ENCODE data around the gene SRRM1.
"Not testable (repeated sequence)": the region's sequence is repeated elsewhere in the genome, so short reads cannot be mapped to it uniquely, and the experiment has no call there.

Gene SRRM1

GRCh38 chr1:24702511-24703293 lies 59.6 kb downstream of the SRRM1 start:
- H3K4me3 ChIP-seq = no peak overlapping the region
- DNase-seq (ENCODE audit: low spot score) = no peak
- TF ChIP-seq CTCF (IDR thresholded peaks at IDR 0.05) = no peak
- H3K27ac ChIP-seq = no peak overlapping the region

GRCh38 chr1:24704411-24705259 lies 61.5 kb downstream of the SRRM1 start:
- no peak for TF ChIP-seq CTCF (IDR thresholded peaks at IDR 0.05)
- H3K4me3 ChIP-seq = no peak overlapping the region
- no peak for DNase-seq (ENCODE audit: low spot score)
- peak overlapping the region in 1 of 2 donors; percentile 31 for H3K27ac ChIP-seq

GRCh38 chr1:24705260-24706073 lies 62.4 kb downstream of the SRRM1 start:
- no peak for TF ChIP-seq CTCF (IDR thresholded peaks at IDR 0.05)
- no peak for DNase-seq (ENCODE audit: low spot score)
- Histone ChIP-seq H3K27ac (peak overlapping the region in 1 of 2 donors; percentile 18), H3K4me3 (no peak overlapping the region)

- not testable (repeated sequence) for H3K4me3 ChIP-seq; DNase-seq (ENCODE audit: low spot score)
- peak overlapping the region in 1 of 2 donors; percentile 18 for H3K27ac ChIP-seq
Observed at GRCh38 chr1:24706074-24706389, 62.9 kb downstream of the SRRM1 start.

GRCh38 chr1:24707687-24708086 lies 64.6 kb downstream of the SRRM1 start:
- no peak overlapping the region for H3K27ac ChIP-seq
- TF ChIP-seq CTCF (IDR thresholded peaks at IDR 0.05) = no peak
- no peak overlapping the region for H3K4me3 ChIP-seq
- no peak for DNase-seq (ENCODE audit: low spot score)

GRCh38 chr1:24708938-24709337 lies 65.8 kb downstream of the SRRM1 start:
- DNase-seq (ENCODE audit: low spot score) = no peak
- H3K27ac ChIP-seq = no peak overlapping the region

More at GRCh38 chr1:24708938-24709337, 65.8 kb downstream of the SRRM1 start:
- H3K4me3 ChIP-seq = no peak overlapping the region
- TF ChIP-seq CTCF (IDR thresholded peaks at IDR 0.05) = no peak
